Measurements from ENCODE around the gene ZNF627.

DNA sequence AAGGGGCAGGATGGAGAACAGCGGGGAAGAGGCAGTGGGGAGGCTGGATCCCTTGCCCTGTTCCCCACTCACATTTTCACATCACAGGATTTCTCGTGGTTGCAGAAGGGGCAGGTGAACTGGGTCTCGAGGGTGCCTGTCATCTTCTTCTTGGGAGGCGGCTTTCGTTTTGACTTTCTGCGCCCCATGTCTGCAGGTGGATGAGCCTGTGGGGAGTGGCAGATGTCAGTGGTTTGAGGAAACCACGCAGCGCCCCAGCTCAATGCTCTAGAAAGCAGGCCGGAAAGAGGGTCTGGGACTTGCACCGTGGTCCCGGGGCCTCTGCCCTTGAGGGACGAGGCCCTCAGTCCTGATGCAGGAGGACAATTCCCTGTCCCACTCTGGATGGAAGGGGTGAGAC, 43.1 kb upstream of the ZNF627 start:
- TF ChIP-seq CTCF (conservative IDR thresholded peaks at IDR 0.05 in 1 of 2, IDR thresholded peaks at IDR 0.05 in 1 of 2; ENCODE audit: low read depth in 1 of 2, low read length in 2 of 2) (no peak), EZH2 (IDR thresholded peaks at IDR 0.05; ENCODE audit: low read length, missing control alignments) (no peak)
